GM18909 (cell line): Measurements from ENCODE around the gene GLIS1.

Source experiments
- ATAC-seq: cut with Tn5 transposase; IDR thresholded peaks from one replicate; pipeline ENCODE4 v1.9.1; 2021; ENCODE audit warnings: mild to moderate bottlenecking; ENCODE audit not compliant: unreplicated experiment, poor library complexity

Gene GLIS1

GRCh38 chr1:53573522-53573921 is 165.4 kb downstream of the GLIS1 start:
- no peak for ATAC-seq

GRCh38 chr1:53572815-53573173 is 166.2 kb downstream of the GLIS1 start:
- ATAC-seq: no peak

GRCh38 chr1:53572065-53572814 is 166.7 kb downstream of the GLIS1 start:
- no peak for ATAC-seq

- no peak for ATAC-seq
Measured at GRCh38 chr1:53568540-53568939, 170.4 kb downstream of the GLIS1 start.

- ATAC-seq: no peak
Measured at GRCh38 chr1:53567851-53568250, 171.1 kb downstream of the GLIS1 start.

- no peak for ATAC-seq
Measured at GRCh38 chr1:53567450-53567849, 171.5 kb downstream of the GLIS1 start.

GRCh38 chr1:53563611-53564010 is 175.4 kb downstream of the GLIS1 start:
- no peak for ATAC-seq

- ATAC-seq: no peak
Measured at GRCh38 chr1:53562981-53563379, 176.0 kb downstream of the GLIS1 start.

GRCh38 chr1:53562291-53562980 is 176.5 kb downstream of the GLIS1 start:
- ATAC-seq: no peak

- no peak for ATAC-seq
Measured at GRCh38 chr1:53561503-53562105, 177.4 kb downstream of the GLIS1 start.

- ATAC-seq: no peak
Measured at GRCh38 chr1:53560581-53561502, 178.1 kb downstream of the GLIS1 start.

- no peak for ATAC-seq
Measured at GRCh38 chr1:53559854-53560580, 178.9 kb downstream of the GLIS1 start.

GRCh38 chr1:53559391-53559815 is 179.6 kb downstream of the GLIS1 start:
- ATAC-seq: no peak

GRCh38 chr1:53558739-53559315 is 180.1 kb downstream of the GLIS1 start:
- ATAC-seq: no peak

GRCh38 chr1:53557830-53558738 is 180.9 kb downstream of the GLIS1 start:
- no peak for ATAC-seq

- no peak for ATAC-seq
Measured at GRCh38 chr1:53557369-53557768, 181.6 kb downstream of the GLIS1 start.

GRCh38 chr1:53556657-53557227 is 182.2 kb downstream of the GLIS1 start:
- ATAC-seq: no peak
